K562 (cell line): Measurements from ENCODE around the gene UPK2. TPM values are rescaled to one million over a fixed set of nuclear protein-coding genes. Genes with fewer than 3 reads are reported as not detected.

Experiments
- ARHGAP35 ChIP-seq: fragments of 450-650 bp; IDR thresholded peaks from 2 replicates; pipeline ENCODE4 v1.6.1; 2018; ENCODE audit not compliant: partially characterized antibody
- BMI1 ChIP-seq: fragments of 150-350 bp; IDR thresholded peaks from 2 replicates; pipeline ENCODE4 v1.6.1; 2014; ENCODE audit warnings: low read length
- EGR1 ChIP-seq: fragments of 450-650 bp; conservative IDR thresholded peaks from 2 replicates; pipeline ENCODE4 v1.6.1; 2017; ENCODE audit warnings: mild to moderate bottlenecking
- SIRT6 ChIP-seq: IDR thresholded peaks from one replicate; pipeline ENCODE4 v1.6.1; 2012; ENCODE audit warnings: low read depth, mild to moderate bottlenecking, control low read depth, inconsistent platforms, low read length, moderate library complexity
- YY1 ChIP-seq, 3 experiments: IDR thresholded peaks; 2 replicates each; pipeline ENCODE4 v1.6.1; 2011; ENCODE audit warnings: low read length in 2 of 3, mild to moderate bottlenecking in 2 of 3, moderate library complexity in 2 of 3, borderline replicate concordance in 1 of 3, control low read depth in 1 of 3, low read depth in 1 of 3; ENCODE audit not compliant: insufficient read depth in 3 of 3, insufficient replicate concordance in 2 of 3, control insufficient read depth in 1 of 3, insufficient read length in 1 of 3; ENCODE audit errors: extremely low read depth in 1 of 3
- ZKSCAN8 ChIP-seq: fragments of 200-800 bp; sonication (Bioruptor generic); IDR thresholded peaks from 2 replicates; pipeline ENCODE4 v1.6.1; 2016; ENCODE audit warnings: missing genetic modification characterization, missing compliant biosample characterization
- ZNF124 ChIP-seq: sonication (generic); formaldehyde crosslinking; IDR thresholded peaks from 2 replicates; pipeline ENCODE4 v1.8.1; 2022; ENCODE audit warnings: missing genetic modification reagents
- ZNF398 ChIP-seq: fragments of 250-450 bp; sonication (Bioruptor Pico); IDR thresholded peaks from 2 replicates; pipeline ENCODE4 v1.8.0; 2021; ENCODE audit warnings: moderate library complexity, mild to moderate bottlenecking, inconsistent platforms
- ZNF639 ChIP-seq, 2 experiments: fragments of 200-800 bp in 1 of 2; sonication (Bioruptor generic) in 1 of 2; sonication (generic) in 1 of 2; formaldehyde crosslinking in 1 of 2; IDR thresholded peaks in 1 of 2; conservative IDR thresholded peaks in 1 of 2; 2 replicates each; pipeline versions ENCODE4 v1.5.0 to v1.6.1; 2016 to 2020; ENCODE audit warnings: missing compliant biosample characterization in 1 of 2, missing genetic modification characterization in 1 of 2, missing genetic modification reagents in 1 of 2
- ZNF740 ChIP-seq, 3 experiments: fragments of 200-800 bp in 1 of 3; sonication (Bioruptor generic) in 1 of 3; sonication (generic) in 1 of 3; formaldehyde crosslinking in 1 of 3; IDR thresholded peaks; 2 replicates each; pipeline versions ENCODE4 v1.6.1 to v1.8.0; 2016 to 2022; ENCODE audit warnings: mild to moderate bottlenecking in 2 of 3, missing compliant biosample characterization in 2 of 3, missing genetic modification characterization in 2 of 3, missing genetic modification reagents in 1 of 3
- polyA plus RNA-seq, 8 experiments: library from polyadenylated mRNA; depleted of rRNA in 4 of 8; stranded (reverse) in 5 of 8; unstranded in 3 of 8; fragments of >200 nt; fragmentation: Nextera tagmentation in 2 of 8; fragmentation: Illumina TruSeq in 1 of 8; extraction: Ambion mirVana in 2 of 8; extraction: Trizol in 1 of 8; gene quantifications; 2 replicates each; pipeline versions ENCODE4 v1.2.1 to v1.2.3, GENCODE V29; 2011 to 2014; ENCODE audit warnings: inconsistent platforms in 1 of 8, missing spikeins in 1 of 8
- total RNA-seq, 7 experiments: library from RNA; depleted of rRNA in 6 of 7; stranded (reverse); fragments of >200 nt in 6 of 7; fragmentation: Illumina TruSeq in 2 of 7; extraction: Trizol in 2 of 7; gene quantifications; 2 replicates each; pipeline versions ENCODE4 v1.2.1 to v1.2.3, GENCODE V29; 2011 to 2021; ENCODE audit warnings: low replicate concordance in 1 of 7
- TF ChIP-seq, protein P1 (sequence below): fragments of 250-450 bp; sonication (Bioruptor Pico); IDR thresholded peaks from 2 replicates; pipeline ENCODE4 v1.4.0; 2020; ENCODE audit warnings: mild to moderate bottlenecking, moderate library complexity
- TF ChIP-seq, protein P2 (sequence below): IDR thresholded peaks from 3 replicates; pipeline ENCODE4 v1.6.1; 2011; ENCODE audit warnings: borderline replicate concordance, mild to moderate bottlenecking, moderate library complexity; ENCODE audit not compliant: insufficient read length; ENCODE audit errors: extremely low read depth
- TF ChIP-seq, protein P3 (sequence below): fragments of 450-650 bp; IDR thresholded peaks from 2 replicates; pipeline ENCODE4 v1.6.1; 2017; ENCODE audit warnings: mild to moderate bottlenecking, moderate library complexity

UPK2 gene
- total and polyA plus RNA-seq, 9 of the 15 experiments (the other 6 are each of a cell fraction or from before 2014, with no cell fraction given), result not detected

GRCh38 chr11:118928101-118928869 is 27.8 kb upstream of the UPK2 start (continued):
- TF ChIP-seq, protein P1, sequence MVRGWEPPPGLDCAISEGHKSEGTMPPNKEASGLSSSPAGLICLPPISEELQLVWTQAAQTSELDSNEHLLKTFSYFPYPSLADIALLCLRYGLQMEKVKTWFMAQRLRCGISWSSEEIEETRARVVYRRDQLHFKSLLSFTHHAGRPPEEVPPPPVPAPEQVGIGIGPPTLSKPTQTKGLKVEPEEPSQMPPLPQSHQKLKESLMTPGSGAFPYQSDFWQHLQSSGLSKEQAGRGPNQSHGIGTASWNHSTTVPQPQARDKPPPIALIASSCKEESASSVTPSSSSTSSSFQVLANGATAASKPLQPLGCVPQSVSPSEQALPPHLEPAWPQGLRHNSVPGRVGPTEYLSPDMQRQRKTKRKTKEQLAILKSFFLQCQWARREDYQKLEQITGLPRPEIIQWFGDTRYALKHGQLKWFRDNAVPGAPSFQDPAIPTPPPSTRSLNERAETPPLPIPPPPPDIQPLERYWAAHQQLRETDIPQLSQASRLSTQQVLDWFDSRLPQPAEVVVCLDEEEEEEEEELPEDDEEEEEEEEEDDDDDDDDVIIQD (CRISPR knock-in tag), result no peak
- no peak for TF ChIP-seq SIRT6
- TF ChIP-seq EGR1, result peak; percentile 8; the same call in 1 of the 2 replicates
- TF ChIP-seq, protein P2, sequence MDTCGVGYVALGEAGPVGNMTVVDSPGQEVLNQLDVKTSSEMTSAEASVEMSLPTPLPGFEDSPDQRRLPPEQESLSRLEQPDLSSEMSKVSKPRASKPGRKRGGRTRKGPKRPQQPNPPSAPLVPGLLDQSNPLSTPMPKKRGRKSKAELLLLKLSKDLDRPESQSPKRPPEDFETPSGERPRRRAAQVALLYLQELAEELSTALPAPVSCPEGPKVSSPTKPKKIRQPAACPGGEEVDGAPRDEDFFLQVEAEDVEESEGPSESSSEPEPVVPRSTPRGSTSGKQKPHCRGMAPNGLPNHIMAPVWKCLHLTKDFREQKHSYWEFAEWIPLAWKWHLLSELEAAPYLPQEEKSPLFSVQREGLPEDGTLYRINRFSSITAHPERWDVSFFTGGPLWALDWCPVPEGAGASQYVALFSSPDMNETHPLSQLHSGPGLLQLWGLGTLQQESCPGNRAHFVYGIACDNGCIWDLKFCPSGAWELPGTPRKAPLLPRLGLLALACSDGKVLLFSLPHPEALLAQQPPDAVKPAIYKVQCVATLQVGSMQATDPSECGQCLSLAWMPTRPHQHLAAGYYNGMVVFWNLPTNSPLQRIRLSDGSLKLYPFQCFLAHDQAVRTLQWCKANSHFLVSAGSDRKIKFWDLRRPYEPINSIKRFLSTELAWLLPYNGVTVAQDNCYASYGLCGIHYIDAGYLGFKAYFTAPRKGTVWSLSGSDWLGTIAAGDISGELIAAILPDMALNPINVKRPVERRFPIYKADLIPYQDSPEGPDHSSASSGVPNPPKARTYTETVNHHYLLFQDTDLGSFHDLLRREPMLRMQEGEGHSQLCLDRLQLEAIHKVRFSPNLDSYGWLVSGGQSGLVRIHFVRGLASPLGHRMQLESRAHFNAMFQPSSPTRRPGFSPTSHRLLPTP, result no peak
- TF ChIP-seq BMI1, result 0 out of 2 replicates have a peak, but pooled peaks have one; percentile 12
- no peak for TF ChIP-seq ZNF639 (CRISPR knock-in tag; conservative IDR thresholded peaks at IDR 0.05 in 1 of 2, IDR thresholded peaks at IDR 0.05 in 1 of 2)
- no peak for TF ChIP-seq ZKSCAN8 (CRISPR knock-in tag)
- TF ChIP-seq ZNF124 (CRISPR knock-in tag), result no peak
- no peak for TF ChIP-seq ARHGAP35
- TF ChIP-seq, protein P3, sequence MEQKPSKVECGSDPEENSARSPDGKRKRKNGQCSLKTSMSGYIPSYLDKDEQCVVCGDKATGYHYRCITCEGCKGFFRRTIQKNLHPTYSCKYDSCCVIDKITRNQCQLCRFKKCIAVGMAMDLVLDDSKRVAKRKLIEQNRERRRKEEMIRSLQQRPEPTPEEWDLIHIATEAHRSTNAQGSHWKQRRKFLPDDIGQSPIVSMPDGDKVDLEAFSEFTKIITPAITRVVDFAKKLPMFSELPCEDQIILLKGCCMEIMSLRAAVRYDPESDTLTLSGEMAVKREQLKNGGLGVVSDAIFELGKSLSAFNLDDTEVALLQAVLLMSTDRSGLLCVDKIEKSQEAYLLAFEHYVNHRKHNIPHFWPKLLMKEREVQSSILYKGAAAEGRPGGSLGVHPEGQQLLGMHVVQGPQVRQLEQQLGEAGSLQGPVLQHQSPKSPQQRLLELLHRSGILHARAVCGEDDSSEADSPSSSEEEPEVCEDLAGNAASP, result no peak
- no peak for TF ChIP-seq YY1 (IDR thresholded peaks at IDR 0.05; ENCODE audit: borderline replicate concordance in 1 of 3, control insufficient read depth in 1 of 3, extremely low read depth in 1 of 3, insufficient read depth in 3 of 3, insufficient read length in 1 of 3, insufficient replicate concordance in 2 of 3, low read depth in 1 of 3, low read length in 2 of 3)
- TF ChIP-seq ZNF740 (CRISPR knock-in tag; IDR thresholded peaks at IDR 0.05), result 0 out of 2 replicates have a peak, but pooled peaks have one; percentile 8
- TF ChIP-seq ZNF740 (tag; IDR thresholded peaks at IDR 0.05), result no peak
- no peak for TF ChIP-seq ZNF398 (CRISPR knock-in tag)
